NB4 (cell line): Measurements from ENCODE around the gene NPAS2.

Source experiments
- POLR2A ChIP-seq: IDR thresholded peaks from 2 replicates; pipeline ENCODE4 v1.6.1; 2011; ENCODE audit warnings: mild to moderate bottlenecking; ENCODE audit not compliant: insufficient read length; ENCODE audit errors: extremely low read depth
- TF ChIP-seq, protein P1 (sequence below): IDR thresholded peaks from one replicate; pipeline ENCODE4 v1.5.1; 2012; ENCODE audit warnings: low read depth, low read length

DNA sequence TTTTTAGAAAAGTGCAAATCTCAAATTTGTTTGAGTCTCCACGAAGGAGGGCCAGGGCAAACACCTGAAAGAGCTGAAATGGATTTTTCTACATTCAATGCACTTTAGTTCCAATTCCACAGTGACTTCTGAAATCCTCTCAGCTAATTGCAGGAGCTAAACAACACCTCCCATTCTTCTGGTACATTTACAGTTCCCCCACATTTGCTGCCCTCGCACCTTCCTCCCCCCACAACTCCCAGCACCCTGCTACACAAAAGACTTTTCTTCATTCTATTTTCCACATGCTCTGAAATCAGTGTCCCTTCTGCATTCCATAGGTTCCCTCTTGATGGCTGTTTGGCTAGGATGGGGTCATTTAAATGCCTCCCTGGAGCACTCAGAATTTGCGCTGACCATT, 5.9 kb upstream of the NPAS2 start:
- TF ChIP-seq, protein P1, sequence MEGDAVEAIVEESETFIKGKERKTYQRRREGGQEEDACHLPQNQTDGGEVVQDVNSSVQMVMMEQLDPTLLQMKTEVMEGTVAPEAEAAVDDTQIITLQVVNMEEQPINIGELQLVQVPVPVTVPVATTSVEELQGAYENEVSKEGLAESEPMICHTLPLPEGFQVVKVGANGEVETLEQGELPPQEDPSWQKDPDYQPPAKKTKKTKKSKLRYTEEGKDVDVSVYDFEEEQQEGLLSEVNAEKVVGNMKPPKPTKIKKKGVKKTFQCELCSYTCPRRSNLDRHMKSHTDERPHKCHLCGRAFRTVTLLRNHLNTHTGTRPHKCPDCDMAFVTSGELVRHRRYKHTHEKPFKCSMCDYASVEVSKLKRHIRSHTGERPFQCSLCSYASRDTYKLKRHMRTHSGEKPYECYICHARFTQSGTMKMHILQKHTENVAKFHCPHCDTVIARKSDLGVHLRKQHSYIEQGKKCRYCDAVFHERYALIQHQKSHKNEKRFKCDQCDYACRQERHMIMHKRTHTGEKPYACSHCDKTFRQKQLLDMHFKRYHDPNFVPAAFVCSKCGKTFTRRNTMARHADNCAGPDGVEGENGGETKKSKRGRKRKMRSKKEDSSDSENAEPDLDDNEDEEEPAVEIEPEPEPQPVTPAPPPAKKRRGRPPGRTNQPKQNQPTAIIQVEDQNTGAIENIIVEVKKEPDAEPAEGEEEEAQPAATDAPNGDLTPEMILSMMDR, result no peak
- TF ChIP-seq POLR2A, result no peak
